IMR-90 (cell line): ENCODE data around the gene SLC25A14.

Experiments used
- BHLHE40 ChIP-seq: fragments of 150-350 bp; IDR thresholded peaks from 2 replicates; pipeline ENCODE4 v1.6.1; 2016; ENCODE audit warnings: mild to moderate bottlenecking, low read depth, low read length
- CTCF ChIP-seq: conservative IDR thresholded peaks from 2 replicates; pipeline ENCODE4 v1.5.1; 2012; ENCODE audit warnings: mild to moderate bottlenecking, low read depth, low read length, improper control_type of control experiment
- MAFK ChIP-seq: IDR thresholded peaks from 2 replicates; pipeline ENCODE4 v1.6.1; 2012; ENCODE audit warnings: low read depth, low read length, improper control_type of control experiment
- MAZ ChIP-seq: IDR thresholded peaks from 2 replicates; pipeline ENCODE4 v1.6.1; 2012; ENCODE audit warnings: low read depth, mild to moderate bottlenecking, low read length, improper control_type of control experiment, moderate library complexity, borderline replicate concordance
- POLR2A ChIP-seq: IDR thresholded peaks from 2 replicates; pipeline ENCODE4 v1.6.1; 2012; ENCODE audit warnings: mild to moderate bottlenecking, low read depth, low read length
- RAD21 ChIP-seq: IDR thresholded peaks from 2 replicates; pipeline ENCODE4 v1.6.1; 2012; ENCODE audit warnings: low read length, improper control_type of control experiment
- RFX5 ChIP-seq: IDR thresholded peaks from 2 replicates; pipeline ENCODE4 v1.8.0; 2012; ENCODE audit warnings: low read depth, mild to moderate bottlenecking, low read length, moderate library complexity

GRCh38 chrX:130296297-130296678, 43.4 kb upstream of the SLC25A14 start:
- TF ChIP-seq POLR2A (no peak), MAZ (no peak), CTCF (no peak), MAFK (no peak), RFX5 (no peak), BHLHE40 (no peak), RAD21 (no peak)
